GM12873 (cell line): ENCODE measurements around the gene FUT6.

Source experiments
- TF ChIP-seq, protein P1 (sequence below): IDR thresholded peaks from 2 replicates; pipeline ENCODE4 v1.5.1; 2012; ENCODE audit warnings: low read depth, mild to moderate bottlenecking, moderate library complexity, low read length, control low read depth; ENCODE audit not compliant: insufficient read depth; ENCODE audit errors: missing control alignments

Gene FUT6

GRCh38 chr19:5790559-5791520, 48.7 kb downstream of the FUT6 start, which contains the start of gene DUS3L:
Gene DUS3L, minus strand, starts transcription at chr19:5791163. Its CDS starts 22 bp downstream, at chr19:5791141.
- TF ChIP-seq, protein P1, sequence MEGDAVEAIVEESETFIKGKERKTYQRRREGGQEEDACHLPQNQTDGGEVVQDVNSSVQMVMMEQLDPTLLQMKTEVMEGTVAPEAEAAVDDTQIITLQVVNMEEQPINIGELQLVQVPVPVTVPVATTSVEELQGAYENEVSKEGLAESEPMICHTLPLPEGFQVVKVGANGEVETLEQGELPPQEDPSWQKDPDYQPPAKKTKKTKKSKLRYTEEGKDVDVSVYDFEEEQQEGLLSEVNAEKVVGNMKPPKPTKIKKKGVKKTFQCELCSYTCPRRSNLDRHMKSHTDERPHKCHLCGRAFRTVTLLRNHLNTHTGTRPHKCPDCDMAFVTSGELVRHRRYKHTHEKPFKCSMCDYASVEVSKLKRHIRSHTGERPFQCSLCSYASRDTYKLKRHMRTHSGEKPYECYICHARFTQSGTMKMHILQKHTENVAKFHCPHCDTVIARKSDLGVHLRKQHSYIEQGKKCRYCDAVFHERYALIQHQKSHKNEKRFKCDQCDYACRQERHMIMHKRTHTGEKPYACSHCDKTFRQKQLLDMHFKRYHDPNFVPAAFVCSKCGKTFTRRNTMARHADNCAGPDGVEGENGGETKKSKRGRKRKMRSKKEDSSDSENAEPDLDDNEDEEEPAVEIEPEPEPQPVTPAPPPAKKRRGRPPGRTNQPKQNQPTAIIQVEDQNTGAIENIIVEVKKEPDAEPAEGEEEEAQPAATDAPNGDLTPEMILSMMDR: no peak

DNA sequence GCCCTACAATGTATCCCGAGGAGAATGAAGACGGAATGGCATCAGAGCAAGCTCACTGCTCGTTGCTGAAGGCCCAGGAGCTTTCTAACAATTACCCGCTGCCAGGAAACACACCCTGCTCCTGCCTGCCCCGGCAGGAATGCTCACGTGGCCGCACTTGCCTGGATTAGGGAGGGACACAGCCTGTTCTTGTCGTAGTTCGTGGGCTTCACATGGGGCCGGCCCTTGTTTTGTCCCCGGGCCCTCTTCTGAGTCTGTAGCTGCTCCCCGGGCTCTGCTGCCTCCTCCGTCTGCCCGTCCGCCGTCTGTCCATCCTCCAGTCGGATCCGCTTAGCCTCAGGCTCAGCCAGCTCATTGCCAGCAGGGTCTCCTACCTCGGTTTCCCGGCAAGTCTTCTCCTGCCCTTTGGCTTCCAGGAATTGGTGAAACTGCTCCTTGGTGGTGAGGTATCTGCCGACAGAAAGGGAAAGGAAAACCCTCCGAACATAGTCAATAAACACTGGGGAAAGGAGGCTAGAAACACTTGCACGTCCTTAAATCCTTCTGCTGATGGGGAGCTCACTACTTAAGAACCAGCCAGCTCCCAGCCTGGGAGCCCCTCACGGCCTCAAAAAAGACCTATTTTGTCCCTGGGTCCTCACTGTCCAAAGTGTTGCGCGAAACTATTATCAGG, 49.5 kb downstream of the FUT6 start:
- TF ChIP-seq, protein P1: no peak

GRCh38 chr19:5789351-5789761, 50.1 kb downstream of the FUT6 start:
- TF ChIP-seq, protein P1: no peak

DNA sequence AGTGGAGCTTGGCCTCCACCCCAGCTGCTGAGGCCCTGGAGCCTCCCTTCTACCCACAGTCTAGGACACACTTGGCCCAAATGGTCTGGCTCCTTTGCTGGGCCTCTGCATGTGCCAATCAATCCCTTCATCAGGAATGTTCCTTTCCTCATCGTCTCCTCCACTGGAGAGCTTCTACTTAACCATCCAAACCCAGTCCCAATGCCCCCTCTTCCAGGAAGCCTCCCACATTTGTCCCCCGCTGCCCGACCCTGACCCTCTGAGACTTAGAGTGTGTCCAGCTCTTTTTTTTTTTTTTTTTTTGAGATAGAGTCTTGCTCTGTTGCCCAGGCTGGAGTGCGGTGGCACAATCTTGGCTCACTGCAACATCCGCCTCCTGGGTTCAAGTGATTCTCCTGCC, 51.1 kb downstream of the FUT6 start:
- TF ChIP-seq, protein P1: no peak

- TF ChIP-seq, protein P1: no peak
Measured at GRCh38 chr19:5787409-5788182, 51.9 kb downstream of the FUT6 start.

DNA sequence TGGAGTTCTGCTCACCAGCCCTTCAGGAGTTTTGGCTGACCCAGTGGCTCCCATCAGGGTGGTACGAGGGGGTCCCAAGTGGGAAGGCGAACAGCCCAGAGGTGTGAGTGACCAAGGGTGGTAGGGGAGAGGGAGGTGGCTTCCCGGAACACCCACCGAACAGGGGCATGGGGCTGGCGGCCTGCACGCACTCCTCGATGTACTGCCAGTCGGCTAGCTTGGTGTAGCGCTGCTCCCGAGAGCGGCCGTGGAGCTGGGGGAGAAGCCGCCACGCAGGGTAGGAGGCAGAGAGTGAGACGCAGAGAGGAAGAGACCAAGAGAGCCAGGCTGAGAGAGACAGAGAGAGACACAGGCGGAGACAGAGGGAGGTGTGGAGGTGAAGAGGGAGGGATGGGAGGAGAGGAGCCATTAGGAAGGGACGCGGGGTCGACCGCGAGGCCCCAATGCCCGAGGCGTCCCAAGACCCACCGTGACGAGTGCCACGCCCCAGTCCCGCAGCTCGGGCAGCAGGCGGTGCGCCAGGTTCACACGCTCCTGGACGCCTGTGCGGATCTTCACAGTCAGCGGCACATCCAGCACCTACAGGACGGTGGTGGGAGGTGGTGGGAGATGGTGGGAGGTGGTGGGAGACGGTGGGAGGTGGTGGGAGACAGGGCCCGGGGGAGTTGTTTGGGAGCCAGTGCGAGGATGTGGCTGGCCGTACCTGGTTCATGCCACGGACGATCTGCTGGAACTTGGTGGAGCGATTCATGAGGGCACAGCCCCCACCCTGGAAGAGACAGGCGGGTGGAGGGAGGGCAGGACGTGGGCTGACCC, 52.7 kb downstream of the FUT6 start:
- TF ChIP-seq, protein P1: no peak
